Medulla oblongata (tissue), 1 donor: ENCODE results near the gene NAALADL2.
"Not testable (repeated sequence)": the region's sequence is repeated elsewhere in the genome, so short reads cannot be mapped to it uniquely, and the experiment has no call there.

Experiments used
- DNase-seq: peaks from one replicate; pipeline ENCODE4 v3.0.0-alpha.2; 2015; ENCODE audit errors: extremely low spot score

Gene NAALADL2

GRCh38 chr3:175585898-175586297, 726.8 kb downstream of the NAALADL2 start:
- no peak for DNase-seq

- DNase-seq, result no peak
Observed at GRCh38 chr3:175590745-175591144, 731.6 kb downstream of the NAALADL2 start.

GRCh38 chr3:175591375-175591774, 732.2 kb downstream of the NAALADL2 start:
- DNase-seq, result no peak

GRCh38 chr3:175593331-175593730, 734.2 kb downstream of the NAALADL2 start:
- no peak for DNase-seq

GRCh38 chr3:175598740-175599139, 739.6 kb downstream of the NAALADL2 start:
- no peak for DNase-seq

GRCh38 chr3:175601521-175601920, 742.4 kb downstream of the NAALADL2 start:
- no peak for DNase-seq

- peak; percentile 18 for DNase-seq
Observed at GRCh38 chr3:175605851-175606250, 746.7 kb downstream of the NAALADL2 start.

GRCh38 chr3:175606650-175607318, 747.6 kb downstream of the NAALADL2 start:
- DNase-seq, result no peak

GRCh38 chr3:175608356-175608755, 749.2 kb downstream of the NAALADL2 start:
- peak; percentile 53 for DNase-seq

- peak; percentile 14 for DNase-seq
Observed at GRCh38 chr3:175608911-175609310, 749.8 kb downstream of the NAALADL2 start.

- DNase-seq, result no peak
Observed at GRCh38 chr3:175612487-175613196, 753.5 kb downstream of the NAALADL2 start.

- DNase-seq, result not testable (repeated sequence)
Observed at GRCh38 chr3:175614107-175614506, 755.0 kb downstream of the NAALADL2 start.

- no peak for DNase-seq
Observed at GRCh38 chr3:175617247-175617646, 758.1 kb downstream of the NAALADL2 start.

- DNase-seq, result no peak
Observed at GRCh38 chr3:175619369-175619768, 760.2 kb downstream of the NAALADL2 start.

- no peak for DNase-seq
Observed at GRCh38 chr3:175620093-175620492, 761.0 kb downstream of the NAALADL2 start.

- DNase-seq, result no peak
Observed at GRCh38 chr3:175620532-175620931, 761.4 kb downstream of the NAALADL2 start.

- no peak for DNase-seq
Observed at GRCh38 chr3:175640958-175641357, 781.8 kb downstream of the NAALADL2 start.

- no peak for DNase-seq
Observed at GRCh38 chr3:175646865-175647264, 787.7 kb downstream of the NAALADL2 start.

- DNase-seq, result no peak
Observed at GRCh38 chr3:175648899-175649298, 789.8 kb downstream of the NAALADL2 start.

- peak; percentile 16 for DNase-seq
Observed at GRCh38 chr3:175651716-175652115, 792.6 kb downstream of the NAALADL2 start.

- no peak for DNase-seq
Observed at GRCh38 chr3:175655351-175655750, 796.2 kb downstream of the NAALADL2 start.

- DNase-seq, result no peak
Observed at GRCh38 chr3:175656461-175656860, 797.3 kb downstream of the NAALADL2 start.

- no peak for DNase-seq
Observed at GRCh38 chr3:175659670-175660350, 800.7 kb downstream of the NAALADL2 start.
